Esophagus muscularis mucosa (tissue), 4 donors: ENCODE measurements around the gene RALGDS.

ENCODE experiments used
- EP300 ChIP-seq: sonication (generic); formaldehyde crosslinking; IDR thresholded peaks from one replicate; pipeline ENCODE4 v1.6.1; 2017; ENCODE audit warnings: antibody characterized with exemption
- POLR2AphosphoS5 ChIP-seq, 2 donors: sonication (generic); formaldehyde crosslinking; IDR thresholded peaks; one replicate each; pipeline ENCODE4 v1.6.1; 2017; ENCODE audit warnings: antibody characterized with exemption in 2 of 2
- TF ChIP-seq, protein P1 (sequence below), 3 experiments: fragments of 200-600 bp in 2 of 3; fragments of 450-650 bp in 1 of 3; sonication (generic) in 2 of 3; IDR thresholded peaks; one replicate each; pipeline ENCODE4 v1.5.1; 2017 to 2019; ENCODE audit warnings: antibody characterized with exemption in 3 of 3, mild to moderate bottlenecking in 2 of 3, moderate library complexity in 1 of 3

DNA sequence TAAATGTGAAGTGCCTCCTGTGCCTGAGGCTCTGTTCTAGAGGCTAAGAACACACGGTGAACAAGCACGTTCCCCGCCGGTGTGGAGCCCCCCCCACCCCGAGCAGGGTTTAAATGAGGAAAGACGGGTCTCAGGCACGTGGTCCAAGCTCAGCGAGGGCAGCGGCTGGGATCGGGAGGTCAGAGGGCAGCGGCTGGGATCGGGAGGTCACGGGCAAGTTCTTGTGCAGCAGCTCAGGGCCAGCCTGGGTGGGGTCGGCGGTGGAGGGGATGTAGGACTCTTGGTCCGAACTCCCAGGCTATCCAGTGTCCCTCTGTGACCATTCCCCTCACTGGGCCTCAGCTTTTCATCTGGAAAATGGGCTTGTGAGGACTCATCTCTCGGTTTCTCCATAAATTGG, 45.4 kb upstream of the RALGDS start:
- TF ChIP-seq POLR2AphosphoS5 (IDR thresholded peaks at IDR 0.05) (no peak), EP300 (no peak)
- TF ChIP-seq, protein P1, sequence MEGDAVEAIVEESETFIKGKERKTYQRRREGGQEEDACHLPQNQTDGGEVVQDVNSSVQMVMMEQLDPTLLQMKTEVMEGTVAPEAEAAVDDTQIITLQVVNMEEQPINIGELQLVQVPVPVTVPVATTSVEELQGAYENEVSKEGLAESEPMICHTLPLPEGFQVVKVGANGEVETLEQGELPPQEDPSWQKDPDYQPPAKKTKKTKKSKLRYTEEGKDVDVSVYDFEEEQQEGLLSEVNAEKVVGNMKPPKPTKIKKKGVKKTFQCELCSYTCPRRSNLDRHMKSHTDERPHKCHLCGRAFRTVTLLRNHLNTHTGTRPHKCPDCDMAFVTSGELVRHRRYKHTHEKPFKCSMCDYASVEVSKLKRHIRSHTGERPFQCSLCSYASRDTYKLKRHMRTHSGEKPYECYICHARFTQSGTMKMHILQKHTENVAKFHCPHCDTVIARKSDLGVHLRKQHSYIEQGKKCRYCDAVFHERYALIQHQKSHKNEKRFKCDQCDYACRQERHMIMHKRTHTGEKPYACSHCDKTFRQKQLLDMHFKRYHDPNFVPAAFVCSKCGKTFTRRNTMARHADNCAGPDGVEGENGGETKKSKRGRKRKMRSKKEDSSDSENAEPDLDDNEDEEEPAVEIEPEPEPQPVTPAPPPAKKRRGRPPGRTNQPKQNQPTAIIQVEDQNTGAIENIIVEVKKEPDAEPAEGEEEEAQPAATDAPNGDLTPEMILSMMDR (IDR thresholded peaks at IDR 0.05): no peak
